Measurements from ENCODE around the gene ELL3.

The ELL3 gene, protein sequence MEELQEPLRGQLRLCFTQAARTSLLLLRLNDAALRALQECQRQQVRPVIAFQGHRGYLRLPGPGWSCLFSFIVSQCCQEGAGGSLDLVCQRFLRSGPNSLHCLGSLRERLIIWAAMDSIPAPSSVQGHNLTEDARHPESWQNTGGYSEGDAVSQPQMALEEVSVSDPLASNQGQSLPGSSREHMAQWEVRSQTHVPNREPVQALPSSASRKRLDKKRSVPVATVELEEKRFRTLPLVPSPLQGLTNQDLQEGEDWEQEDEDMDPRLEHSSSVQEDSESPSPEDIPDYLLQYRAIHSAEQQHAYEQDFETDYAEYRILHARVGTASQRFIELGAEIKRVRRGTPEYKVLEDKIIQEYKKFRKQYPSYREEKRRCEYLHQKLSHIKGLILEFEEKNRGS

DNA sequence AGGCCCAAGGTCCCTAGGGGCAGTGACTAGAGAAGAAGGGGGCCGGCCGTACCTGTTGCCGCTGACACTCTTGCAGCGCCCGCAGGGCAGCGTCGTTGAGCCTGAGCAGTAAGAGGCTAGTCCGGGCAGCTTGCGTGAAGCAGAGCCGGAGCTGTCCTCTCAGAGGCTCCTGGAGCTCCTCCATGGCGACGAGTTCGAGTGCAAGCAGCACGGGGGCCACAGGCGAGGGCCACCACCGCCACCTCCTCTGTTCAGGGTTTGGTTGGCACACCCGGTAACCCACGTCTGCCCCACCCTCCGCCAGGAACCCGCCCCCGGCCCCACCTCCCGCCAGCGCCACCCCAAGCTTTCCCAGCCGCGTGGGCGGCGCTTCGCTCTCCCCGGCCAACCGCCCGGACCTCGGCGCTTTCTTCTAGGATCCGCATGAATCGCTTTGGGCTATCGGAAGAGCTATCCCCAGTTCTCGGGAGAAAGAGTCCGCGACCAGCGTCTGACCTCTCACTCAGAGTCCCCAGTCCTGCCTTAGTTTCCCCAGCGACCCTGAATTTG, at the start of gene ELL3:
Gene ELL3, minus strand, starts transcription at position 249 of the 549 bp plus-strand sequence. Its CDS starts 65 bp downstream, at position 184.
- TF ChIP-seq GATA2 (IDR thresholded peaks at IDR 0.05; ENCODE audit: low read depth, low read length) (no peak), GATA3 (IDR thresholded peaks at IDR 0.05; ENCODE audit: low read depth, low read length) (no peak)

DNA sequence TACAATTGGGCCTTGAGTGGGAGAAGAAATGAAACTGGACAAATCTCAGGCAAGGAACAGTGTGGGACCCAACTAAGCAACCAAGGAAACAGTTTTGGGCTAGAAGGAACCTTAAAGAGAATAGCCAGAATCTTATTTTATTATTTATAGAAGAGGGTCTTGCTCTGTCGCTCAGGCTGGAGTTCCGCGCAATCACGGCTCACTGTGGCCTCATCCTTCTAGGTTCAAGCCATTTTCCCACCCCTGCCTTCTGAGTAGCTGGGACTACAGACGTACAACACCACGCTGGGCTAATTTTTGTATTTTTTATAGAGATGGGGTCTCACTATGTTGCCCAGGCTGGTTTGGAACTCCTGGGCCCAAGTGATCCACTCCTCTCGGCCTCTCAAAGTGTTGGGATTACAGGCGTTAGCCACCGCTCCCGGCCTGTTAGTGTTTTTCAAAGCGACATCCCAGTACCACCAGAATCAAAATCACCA, 49.3 kb upstream of the ELL3 start:
- TF ChIP-seq GATA2 (IDR thresholded peaks at IDR 0.05; ENCODE audit: low read depth, low read length), result no peak
- no peak for TF ChIP-seq GATA3 (IDR thresholded peaks at IDR 0.05; ENCODE audit: low read depth, low read length)

DNA sequence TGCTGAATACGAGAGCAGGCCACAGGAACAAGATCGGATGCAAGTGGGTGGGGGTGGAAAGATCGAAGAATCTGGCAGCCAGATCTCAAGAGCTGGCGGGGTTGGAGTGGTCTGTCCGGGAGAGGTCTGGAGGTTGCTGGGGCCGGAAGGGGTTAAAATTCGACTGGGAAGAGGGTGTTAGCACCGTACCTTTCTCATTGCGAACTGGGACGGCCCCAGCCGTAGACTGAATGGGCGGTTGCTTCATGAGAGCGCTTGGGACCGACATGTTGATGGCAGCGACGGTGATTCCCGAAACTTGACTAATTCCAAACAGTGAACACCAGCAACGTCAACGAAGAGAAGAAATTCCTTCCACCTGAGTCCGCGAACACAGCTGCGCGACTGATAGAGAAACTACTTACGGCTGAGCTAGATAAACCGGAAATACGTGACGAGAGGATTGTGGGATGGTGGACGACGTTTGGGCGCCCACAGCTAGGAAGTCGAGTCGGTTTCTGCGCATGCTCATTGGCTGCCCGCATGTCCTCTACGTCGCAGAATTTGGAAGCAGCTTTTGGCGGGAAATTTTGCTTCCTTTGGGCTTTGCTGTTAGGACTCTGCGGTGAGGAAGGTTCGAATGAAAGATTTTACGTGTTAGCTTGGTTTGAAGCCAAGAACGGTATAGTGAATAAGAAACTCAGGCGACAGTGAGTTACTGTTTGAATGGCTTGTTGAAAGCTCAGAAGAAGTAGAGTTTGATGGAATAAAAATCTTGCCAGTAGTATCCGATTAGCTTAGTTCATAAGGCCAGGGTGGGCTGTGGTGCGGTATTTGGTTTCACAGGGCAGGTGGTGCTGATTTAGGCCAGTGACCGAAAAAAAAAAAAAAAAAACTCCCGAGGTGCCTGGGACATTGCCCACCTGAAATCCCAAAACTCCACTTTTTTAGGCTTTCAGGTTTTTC, 47.8 kb upstream of the ELL3 start, which contains the start of gene MFAP1:
Gene MFAP1, minus strand, starts transcription at position 389 of the 945 bp plus-strand sequence. Its CDS starts 121 bp downstream, at position 268.
- TF ChIP-seq GATA3 (IDR thresholded peaks at IDR 0.05; ENCODE audit: low read depth, low read length) (no peak), GATA2 (IDR thresholded peaks at IDR 0.05; ENCODE audit: low read depth, low read length) (no peak)

DNA sequence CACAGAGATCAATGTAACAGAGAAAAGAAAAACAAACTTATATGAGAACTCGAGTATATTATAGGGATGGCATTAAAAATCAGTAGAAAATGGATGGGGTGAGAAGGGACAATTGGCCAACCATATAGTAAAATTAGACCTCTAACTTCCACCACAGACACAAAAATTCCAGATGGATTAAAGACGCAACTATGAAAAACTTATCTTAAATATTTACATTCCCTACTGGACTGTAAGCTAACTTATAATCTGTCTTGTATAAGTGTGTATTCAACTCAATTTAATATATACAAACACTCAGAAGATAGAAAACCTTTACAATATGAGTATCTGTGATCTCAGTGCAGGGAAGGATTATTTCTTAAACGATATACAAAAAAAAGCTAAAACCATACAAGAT, 44.7 kb upstream of the ELL3 start:
- TF ChIP-seq GATA3 (IDR thresholded peaks at IDR 0.05; ENCODE audit: low read depth, low read length) (no peak), GATA2 (IDR thresholded peaks at IDR 0.05; ENCODE audit: low read depth, low read length) (no peak)

DNA sequence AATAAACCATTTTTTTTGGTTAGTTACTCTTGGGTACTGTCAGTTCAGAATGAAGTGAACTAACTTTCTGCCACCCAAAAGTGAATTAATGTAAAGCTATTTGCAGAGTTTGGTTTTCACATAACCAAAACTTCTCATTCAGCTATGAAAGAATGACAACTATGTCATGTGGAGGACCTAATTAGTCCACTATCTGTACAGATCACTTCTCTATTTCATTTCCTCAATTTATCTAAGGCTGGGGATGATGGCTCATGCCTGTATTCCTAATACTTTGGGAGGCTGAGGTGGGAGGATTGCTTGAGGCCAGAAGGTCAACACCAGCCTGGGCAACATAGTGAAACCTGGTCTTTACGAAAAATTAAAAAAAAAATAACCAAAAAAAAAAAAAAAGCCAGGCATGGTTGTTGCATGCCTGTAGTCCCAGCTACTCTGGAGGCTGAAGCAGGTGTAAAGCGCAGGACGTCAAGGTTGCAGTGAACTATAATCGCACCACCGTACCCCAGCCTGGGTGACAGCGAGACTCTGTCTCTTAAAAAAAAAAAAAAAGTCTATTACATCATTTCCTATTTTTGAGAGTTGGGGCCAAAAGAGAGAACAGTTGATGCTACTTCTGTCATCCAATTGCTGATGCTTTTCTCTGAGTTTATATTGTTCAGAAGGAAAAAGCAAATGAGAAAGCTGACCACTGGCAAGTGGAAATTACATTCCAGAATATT, 32.4 kb upstream of the ELL3 start:
- TF ChIP-seq GATA2 (IDR thresholded peaks at IDR 0.05; ENCODE audit: low read depth, low read length) (no peak), GATA3 (IDR thresholded peaks at IDR 0.05; ENCODE audit: low read depth, low read length) (no peak)

DNA sequence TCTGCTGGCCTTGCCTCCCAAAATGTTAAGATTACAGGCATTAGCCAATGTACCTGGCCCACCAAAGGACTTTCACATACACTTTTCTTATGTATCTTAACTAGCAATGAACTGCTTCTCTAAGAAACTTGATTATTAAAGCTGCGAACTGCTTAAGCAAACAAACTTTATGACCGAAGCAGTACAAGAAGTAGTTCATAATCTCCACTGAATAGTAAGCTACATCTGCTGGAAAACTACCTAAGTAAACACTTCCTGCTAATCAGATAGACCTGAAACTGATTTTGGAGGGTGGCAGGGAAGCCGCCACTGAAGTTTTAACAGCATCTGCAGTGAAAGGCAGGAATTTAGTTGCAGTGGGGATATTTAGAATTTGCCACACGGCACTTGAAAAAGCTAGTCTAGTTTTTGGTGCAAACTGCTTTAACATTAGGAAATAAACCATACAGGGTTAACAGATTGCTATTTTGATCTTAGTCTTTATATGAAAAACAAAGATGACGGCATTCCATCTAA, 31.7 kb upstream of the ELL3 start:
- TF ChIP-seq GATA3 (IDR thresholded peaks at IDR 0.05; ENCODE audit: low read depth, low read length), result no peak
- TF ChIP-seq GATA2 (IDR thresholded peaks at IDR 0.05; ENCODE audit: low read depth, low read length), result no peak

DNA sequence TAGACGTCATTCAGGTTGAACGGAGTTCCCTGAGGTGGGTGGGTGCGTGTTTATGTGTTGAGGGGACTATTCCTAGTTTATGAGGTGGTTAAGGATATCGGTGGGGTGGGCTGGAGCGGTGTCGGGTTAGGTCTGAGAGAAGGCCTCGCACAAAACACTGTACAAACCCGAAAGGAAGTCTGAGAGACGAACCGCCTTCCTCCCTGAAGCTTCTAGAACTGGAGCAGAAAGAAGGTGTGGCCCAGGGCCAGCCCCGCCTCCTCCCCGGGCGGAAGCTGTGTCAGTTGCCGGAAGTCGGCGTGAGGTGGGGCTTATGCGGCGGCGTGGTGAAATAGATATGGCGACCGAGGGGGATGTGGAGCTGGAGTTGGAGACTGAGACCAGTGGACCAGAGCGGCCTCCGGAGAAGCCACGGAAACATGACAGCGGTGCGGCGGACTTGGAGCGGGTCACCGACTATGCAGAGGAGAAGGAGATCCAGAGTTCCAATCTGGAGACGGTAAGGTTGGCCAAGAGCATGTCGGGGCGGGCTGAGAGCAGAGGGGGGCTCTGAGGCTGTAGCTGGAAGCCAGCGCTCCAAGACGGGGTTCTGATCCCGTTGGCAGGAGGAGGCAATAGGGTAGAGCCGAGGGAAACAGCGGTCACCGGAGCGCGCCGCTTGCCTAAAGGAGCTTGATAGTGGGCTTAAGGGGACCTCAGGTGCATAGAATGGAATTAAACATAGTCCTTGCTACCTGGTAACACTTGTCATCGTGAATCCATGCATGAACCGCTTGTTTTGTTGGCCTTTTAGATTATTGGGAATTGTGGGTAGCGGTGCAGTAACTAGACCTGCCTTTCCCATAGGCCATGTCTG, 23.7 kb upstream of the ELL3 start, which contains the start of gene HYPK:
Gene HYPK, plus strand, starts transcription at position 314 of the 856 bp plus-strand sequence. Its CDS starts 24 bp downstream, at position 338.
- TF ChIP-seq GATA2 (IDR thresholded peaks at IDR 0.05; ENCODE audit: low read depth, low read length) (no peak), GATA3 (IDR thresholded peaks at IDR 0.05; ENCODE audit: low read depth, low read length) (no peak)

DNA sequence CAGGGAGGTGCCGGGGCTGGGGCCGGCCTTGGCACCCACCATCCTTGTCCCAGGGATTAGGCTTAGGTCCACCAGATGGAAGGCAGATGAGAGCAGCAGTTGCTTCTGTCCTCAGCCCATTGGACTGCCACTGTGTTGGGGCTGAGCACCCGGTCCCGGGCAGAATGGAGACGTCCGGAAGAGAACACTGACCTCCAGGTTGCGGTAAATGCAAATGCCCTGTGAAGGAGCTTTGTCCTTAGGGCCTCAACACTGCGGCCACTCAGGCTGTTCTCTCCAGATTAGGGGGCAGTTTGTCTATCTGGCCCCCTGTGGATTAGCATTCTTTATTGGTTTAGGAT, 23.1 kb upstream of the ELL3 start, which contains the start of gene SERINC4:
Gene SERINC4, minus strand, starts transcription at position 276 of the 341 bp plus-strand sequence. Its CDS starts 234 bp downstream, at position 42.
- no peak for TF ChIP-seq GATA2 (IDR thresholded peaks at IDR 0.05; ENCODE audit: low read depth, low read length)
- no peak for TF ChIP-seq GATA3 (IDR thresholded peaks at IDR 0.05; ENCODE audit: low read depth, low read length)

DNA sequence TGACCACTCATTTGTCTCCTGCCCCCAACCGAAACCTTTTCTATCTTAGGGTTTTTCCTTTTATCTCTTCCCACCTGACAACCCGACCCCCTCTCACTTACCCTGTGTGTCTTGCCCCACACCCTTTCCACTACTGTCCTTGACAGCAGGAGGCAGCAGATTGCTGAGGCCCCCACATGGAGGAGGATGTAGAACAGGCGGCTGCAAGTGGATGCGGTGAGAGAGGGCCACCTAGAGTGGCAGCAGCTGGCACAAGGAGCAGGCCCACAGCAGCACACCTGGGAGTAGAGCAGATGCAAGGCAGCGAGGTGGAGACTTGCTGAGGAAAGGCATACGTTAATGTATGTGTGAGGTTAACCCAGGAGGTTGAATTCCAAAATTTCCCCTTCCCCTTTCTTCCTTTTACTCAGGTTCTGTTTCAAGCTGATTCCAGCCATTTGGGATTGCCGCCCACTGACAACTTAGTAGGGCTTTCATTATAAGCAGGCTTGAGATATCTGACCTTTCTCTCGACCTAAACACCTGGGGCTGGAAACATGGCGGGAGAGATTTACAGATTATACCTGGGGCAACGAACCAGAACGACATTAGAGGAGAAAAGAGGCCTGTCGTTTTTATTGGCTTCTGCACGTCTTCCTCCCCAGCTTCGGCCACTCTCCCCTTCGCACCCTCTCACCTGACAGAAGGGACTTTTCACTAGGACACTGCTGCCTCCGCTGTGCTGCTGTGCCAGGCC, 22.6 kb upstream of the ELL3 start:
- TF ChIP-seq GATA3 (IDR thresholded peaks at IDR 0.05; ENCODE audit: low read depth, low read length) (no peak), GATA2 (IDR thresholded peaks at IDR 0.05; ENCODE audit: low read depth, low read length) (no peak)

DNA sequence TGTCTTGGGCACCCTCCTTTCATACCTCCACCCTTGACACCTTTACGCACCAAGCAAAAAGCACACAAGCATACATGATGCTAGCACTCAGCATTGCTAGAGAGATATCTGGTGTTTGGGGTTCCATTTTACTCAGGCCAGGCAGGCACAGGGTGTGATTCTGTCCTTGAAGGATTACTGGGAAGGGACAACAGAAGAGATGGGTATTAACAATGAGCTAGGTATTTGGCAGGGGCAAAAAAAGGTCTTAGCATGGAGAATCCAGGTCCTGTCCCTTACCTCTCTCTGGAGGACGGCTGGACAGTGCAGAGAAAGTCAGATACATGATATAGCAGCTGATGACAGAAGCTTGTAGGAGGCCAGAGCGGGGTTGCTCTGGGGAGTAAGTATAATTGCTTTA, 19.8 kb upstream of the ELL3 start:
- TF ChIP-seq GATA3 (IDR thresholded peaks at IDR 0.05; ENCODE audit: low read depth, low read length), result no peak
- no peak for TF ChIP-seq GATA2 (IDR thresholded peaks at IDR 0.05; ENCODE audit: low read depth, low read length)

DNA sequence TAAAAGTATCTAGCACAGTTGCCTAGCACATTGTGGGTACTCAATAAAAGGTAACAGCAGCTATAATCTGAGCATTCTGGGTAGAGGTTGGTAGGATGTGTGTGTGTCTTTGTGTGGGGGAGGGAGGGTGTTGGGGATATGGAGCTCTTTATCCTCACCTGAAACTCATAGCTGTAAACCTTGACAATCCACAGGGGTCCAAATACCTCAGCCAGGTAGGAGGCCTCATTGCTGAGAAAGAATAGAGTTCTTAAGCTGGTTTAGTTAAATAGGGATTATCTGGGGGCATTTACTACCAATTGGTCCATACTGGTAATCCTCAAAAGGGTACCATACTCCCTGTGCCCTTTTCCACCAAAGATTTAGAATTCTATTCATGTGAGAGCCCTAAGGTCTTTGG, 19.2 kb upstream of the ELL3 start:
- TF ChIP-seq GATA2 (IDR thresholded peaks at IDR 0.05; ENCODE audit: low read depth, low read length) (no peak), GATA3 (IDR thresholded peaks at IDR 0.05; ENCODE audit: low read depth, low read length) (no peak)

DNA sequence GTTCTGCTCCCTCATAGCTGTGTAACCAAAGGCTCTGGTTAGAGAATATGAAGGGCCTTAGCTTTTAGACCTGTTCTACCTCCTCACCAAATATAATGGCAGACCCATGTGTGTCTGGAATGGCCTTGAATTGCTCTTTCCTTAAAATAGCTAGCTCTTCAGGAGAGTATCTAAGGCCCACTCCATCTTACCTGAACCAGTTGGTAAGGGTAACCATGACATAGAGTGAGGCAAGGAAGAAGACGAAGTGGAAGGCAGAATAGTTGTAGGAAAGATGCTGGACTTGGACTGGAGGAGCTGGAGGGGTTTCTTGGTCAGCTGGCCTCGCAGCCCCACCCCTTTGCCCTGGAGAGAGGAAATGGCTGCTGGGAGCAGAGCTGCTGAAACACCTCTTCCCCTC, 18.4 kb upstream of the ELL3 start:
- no peak for TF ChIP-seq GATA2 (IDR thresholded peaks at IDR 0.05; ENCODE audit: low read depth, low read length)
- no peak for TF ChIP-seq GATA3 (IDR thresholded peaks at IDR 0.05; ENCODE audit: low read depth, low read length)

Measured in SH-SY5Y (cell line).